ENCODE measurements around the gene MCRIP2. TPM values are rescaled to one million over a fixed set of nuclear protein-coding genes. Genes with fewer than 3 reads are reported as not detected.

Gene MCRIP2
- total and polyA plus RNA-seq, 2 experiments from 2014 or later, result 64.3 to 67.7 TPM

GRCh38 chr16:677316-678190, 35.9 kb downstream of the MCRIP2 start:
- Histone ChIP-seq H3K4me3 (peak overlapping the region; percentile 48), H2AFZ (no peak overlapping the region), H3K27me3 (ENCODE audit: insufficient read depth) (no peaks in the 10 kb centered on the region), H3F3A (replicated peaks; ENCODE audit: low read depth) (peaks cover 33% of the 10 kb centered on the region), H3K79me2 (replicated peaks; ENCODE audit: insufficient read depth) (peaks cover 9% of the 10 kb centered on the region; the same call in 1 of the 2 replicates), H3K9me2 (ENCODE audit: insufficient read depth) (no peaks in the 10 kb centered on the region), H3K36me3 (ENCODE audit: insufficient read depth) (no peaks in the 10 kb centered on the region; the same call in 1 of the 2 replicates), H3K27ac (ENCODE audit: low read depth) (no peak overlapping the region), H4K20me1 (replicated peaks; ENCODE audit: insufficient read depth) (peaks cover 17% of the 10 kb centered on the region), H3K4me2 (peak overlapping the region; percentile 74), H3K4me1 (ENCODE audit: insufficient read depth) (peaks cover 11% of the 10 kb centered on the region; the same call in 1 of the 2 replicates)
- Mint-ChIP-seq H3K4me3 (peak overlapping the region; percentile 36; the same call in 1 of the 3 replicates), H3K27me3 (ENCODE audit: insufficient read depth, low read depth, poor library complexity) (peaks cover 20% of the 10 kb centered on the region), H3K9me3 (no peaks in the 10 kb centered on the region; the same call in 1 of the 3 replicates), H3K27ac (no peak overlapping the region), H3K36me3 (ENCODE audit: low read depth) (peaks cover 23% of the 10 kb centered on the region), H3K4me1 (peaks cover 31% of the 10 kb centered on the region)
- TF ChIP-seq STAT1 (IDR thresholded peaks at IDR 0.05; ENCODE audit: unreplicated experiment) (no peak), ETS1 (IDR thresholded peaks at IDR 0.05) (no peak), ZNF462 (CRISPR knock-in tag; IDR thresholded peaks at IDR 0.05) (no peak), ZNF114 (CRISPR knock-in tag; IDR thresholded peaks at IDR 0.05) (no peak), JUNB (IDR thresholded peaks at IDR 0.05; ENCODE audit: unreplicated experiment) (no peak), NANOG (IDR thresholded peaks at IDR 0.05; ENCODE audit: borderline replicate concordance) (no peak), ZNF331 (CRISPR knock-in tag; IDR thresholded peaks at IDR 0.05; ENCODE audit: low read depth) (no peak), POLR2AphosphoS5 (IDR thresholded peaks at IDR 0.05; ENCODE audit: low read depth) (no peak; the same call in 1 of the 2 replicates), EZH2 (IDR thresholded peaks at IDR 0.05; ENCODE audit: low read depth, unreplicated experiment) (no peak), CTCF (conservative IDR thresholded peaks at IDR 0.05; ENCODE audit: low read depth in 2 of 2) (no peak), REST (IDR thresholded peaks at IDR 0.05; ENCODE audit: unreplicated experiment) (no peak), EZH2phosphoT487 (IDR thresholded peaks at IDR 0.05; ENCODE audit: unreplicated experiment) (no peak), CREB1 (CRISPR knock-in tag; IDR thresholded peaks at IDR 0.05; ENCODE audit: low read depth) (no peak)
- peak; percentile 77 for DNase-seq (ENCODE audit: low spot score)
- ATAC-seq, result peak; percentile 21

Data from GM23338 (cell line).